Keratinocyte (primary cell): Measurements from ENCODE around the gene PSD4. TPM values are rescaled to one million over a fixed set of nuclear protein-coding genes. Genes with fewer than 3 reads are reported as not detected.

Source experiments
- DNase-seq: peaks from one replicate; pipeline ENCODE4 v3.0.0-alpha.2; 2011; ENCODE audit warnings: low read depth, missing footprints, low spot score
- FAIRE-seq: peaks from 2 replicates; lab custom pipeline; 2011; peaks lifted over from hg19 to GRCh38; lab: Jason Lieb, UNC
- H2AFZ ChIP-seq: 2 replicates; pipeline ENCODE4 v1.6.0; 2012; ENCODE audit warnings: low read length, control low read depth, inconsistent platforms; ENCODE audit not compliant: control insufficient read depth
- H3K27ac ChIP-seq: 2 replicates; pipeline ENCODE4 v1.5.1; 2011; ENCODE audit warnings: low read length; ENCODE audit not compliant: control insufficient read depth, insufficient read depth
- H3K27me3 ChIP-seq: 3 replicates; pipeline ENCODE4 v1.6.0; 2011; ENCODE audit warnings: low read length; ENCODE audit not compliant: control insufficient read depth, insufficient read depth; ENCODE audit errors: extremely low read depth
- H3K36me3 ChIP-seq, 2 experiments: 2 replicates in 1 of 2; 3 replicates in 1 of 2; pipeline ENCODE4 v1.5.1; 2011; ENCODE audit warnings: low read length in 2 of 2, mild to moderate bottlenecking in 1 of 2; ENCODE audit not compliant: control insufficient read depth in 2 of 2, insufficient read depth in 2 of 2; ENCODE audit errors: extremely low read depth in 1 of 2
- H3K4me1 ChIP-seq: 3 replicates; pipeline ENCODE4 v1.5.1; 2011; ENCODE audit warnings: low read length; ENCODE audit not compliant: control insufficient read depth, insufficient read depth; ENCODE audit errors: extremely low read depth
- H3K4me2 ChIP-seq: 3 replicates; pipeline ENCODE4 v1.6.0; 2011; ENCODE audit warnings: low read depth, low read length; ENCODE audit not compliant: control insufficient read depth, insufficient read depth; ENCODE audit errors: extremely low read depth
- H3K4me3 ChIP-seq, 3 experiments: fragments of 200-600 bp in 1 of 3; sonication (generic) in 1 of 3; 2 replicates in 2 of 3; 3 replicates in 1 of 3; pipeline ENCODE4 v1.5.1; 2011 to 2016; ENCODE audit warnings: low read length in 3 of 3, mild to moderate bottlenecking in 3 of 3, control low read depth in 2 of 3, inconsistent platforms in 1 of 3, low read depth in 1 of 3, mixed read lengths in 1 of 3, mixed run types in 1 of 3, moderate library complexity in 1 of 3; ENCODE audit not compliant: control insufficient read depth in 2 of 3, insufficient read depth in 2 of 3; ENCODE audit errors: extremely low read depth in 1 of 3
- H3K79me2 ChIP-seq: 2 replicates; pipeline ENCODE4 v1.6.0; 2012; ENCODE audit warnings: low read length; ENCODE audit not compliant: control insufficient read depth, insufficient read depth
- H3K9ac ChIP-seq: 3 replicates; pipeline ENCODE4 v1.6.0; 2011; ENCODE audit warnings: low read length; ENCODE audit not compliant: control insufficient read depth, insufficient read depth; ENCODE audit errors: extremely low read depth
- H3K9me1 ChIP-seq: 3 replicates; pipeline ENCODE4 v1.6.0; 2011; ENCODE audit warnings: low read length; ENCODE audit not compliant: control insufficient read depth, insufficient read depth; ENCODE audit errors: extremely low read depth
- H3K9me3 ChIP-seq: 2 replicates; pipeline ENCODE4 v1.5.1; 2012; ENCODE audit warnings: low read depth, low read length; ENCODE audit not compliant: control insufficient read depth
- H4K20me1 ChIP-seq: 3 replicates; pipeline ENCODE4 v1.6.0; 2011; ENCODE audit warnings: low read length; ENCODE audit not compliant: control insufficient read depth, insufficient read depth; ENCODE audit errors: extremely low read depth
- CTCF ChIP-seq, 3 experiments: IDR thresholded peaks in 1 of 3; conservative IDR thresholded peaks in 1 of 3; optimal IDR thresholded peaks in 1 of 3; 2 replicates in 2 of 3; 3 replicates in 1 of 3; pipeline versions ENCODE3 to v1.5.1; 2011; ENCODE audit warnings: low read length in 3 of 3, mild to moderate bottlenecking in 3 of 3, moderate library complexity in 2 of 3, control low read depth in 1 of 3, inconsistent platforms in 1 of 3; ENCODE audit not compliant: insufficient read depth in 2 of 3; ENCODE audit errors: extremely low read depth in 1 of 3
- EZH2 ChIP-seq: IDR thresholded peaks from one replicate; pipeline ENCODE4 v1.6.1; 2012; ENCODE audit warnings: inconsistent platforms, mild to moderate bottlenecking, low read length, moderate library complexity
- dilution Hi-C: fragments of 300-500 bp; cut with MboI; formaldehyde crosslinking; loops from one replicate; pipeline ENCODE4 v1.7.0; 2020; ENCODE audit warnings: low sequenced_read_pairs; ENCODE audit not compliant: extremely low pct_ligation_motif_present
- polyA plus RNA-seq, 5 experiments: library from polyadenylated mRNA; depleted of rRNA in 3 of 5; stranded (reverse) in 3 of 5; stranded (forward) in 1 of 5; unstranded in 1 of 5; fragments of >200 nt; gene quantifications; 1 replicate in 1 of 5; 2 replicates in 3 of 5; 3 replicates in 1 of 5; pipeline versions ENCODE4 v1.2.1 to v1.2.3, GENCODE V29; 2011 to 2012; ENCODE audit warnings: missing spikeins in 2 of 5, low read depth in 1 of 5, low replicate concordance in 1 of 5

The PSD4 gene
- polyA plus RNA-seq, 1 donor (not counting 4 experiments of a cell fraction or from before 2014, with no cell fraction given): 11.1 TPM

- FAIRE-seq (peak; percentile 97), DNase-seq (no peak)
- Histone ChIP-seq H3K79me2 (no peaks in the 10 kb centered on the region), H3K4me3 (no peak overlapping the region), H3K27ac (peak overlapping the region; percentile 16), H3K4me2 (no peak overlapping the region), H3K9me1 (no peaks in the 10 kb centered on the region), H3K9ac (no peak overlapping the region), H2AFZ (no peak overlapping the region), H3K27me3 (no peaks in the 10 kb centered on the region), H3K36me3 (peaks cover 22 to 26% of the 10 kb centered on the region in 2 experiments), H3K9me3 (no peaks in the 10 kb centered on the region), H4K20me1 (no peaks in the 10 kb centered on the region), H3K4me1 (peaks cover 18% of the 10 kb centered on the region)
- dilution Hi-C loops: no loop called here
- TF ChIP-seq EZH2: no peak
- no peak for TF ChIP-seq CTCF (optimal IDR thresholded peaks at IDR 0.05 in 1 of 3, IDR thresholded peaks at IDR 0.05 in 1 of 3, conservative IDR thresholded peaks at IDR 0.05 in 1 of 3; ENCODE audit: extremely low read depth in 1 of 3, insufficient read depth in 2 of 3, low read length in 3 of 3)
Observed at GRCh38 chr2:113133704-113134598, 39.8 kb upstream of the PSD4 start.

- Histone ChIP-seq H2AFZ (no peak overlapping the region), H3K4me2 (no peak overlapping the region), H3K9me3 (no peaks in the 10 kb centered on the region), H3K27me3 (no peaks in the 10 kb centered on the region), H3K4me1 (peaks cover 20% of the 10 kb centered on the region), H3K27ac (no peak overlapping the region), H3K9me1 (no peaks in the 10 kb centered on the region), H3K36me3 (peaks cover 21 to 22% of the 10 kb centered on the region in 2 experiments), H3K4me3 (no peak overlapping the region), H3K9ac (no peak overlapping the region), H3K79me2 (no peaks in the 10 kb centered on the region), H4K20me1 (no peaks in the 10 kb centered on the region)
- TF ChIP-seq CTCF (optimal IDR thresholded peaks at IDR 0.05 in 1 of 3, IDR thresholded peaks at IDR 0.05 in 1 of 3, conservative IDR thresholded peaks at IDR 0.05 in 1 of 3; ENCODE audit: extremely low read depth in 1 of 3, insufficient read depth in 2 of 3, low read length in 3 of 3): no peak
- no peak for TF ChIP-seq EZH2
- dilution Hi-C loops: no loop called here
- FAIRE-seq (no peak), DNase-seq (no peak)
Observed at GRCh38 chr2:113134717-113135116, 39.1 kb upstream of the PSD4 start.
